Lower lobe of right lung (tissue), 2 donors: ENCODE measurements around the gene STXBP5. TPM values are rescaled to one million over a fixed set of nuclear protein-coding genes. Genes with fewer than 3 reads are reported as not detected.

Experiments used
- ATAC-seq, 2 donors: fragments of 200-7000 bp; cut with Tn5 transposase; one replicate each; pipeline ENCODE4 v1.9.1; 2020 to 2022; ENCODE audit warnings: mild to moderate bottlenecking in 2 of 2, moderate library complexity in 2 of 2
- DNase-seq: peaks from one replicate; pipeline ENCODE4 v3.0.0-alpha.2; 2020
- H3K27ac ChIP-seq: fragments of 200-600 bp; one replicate; pipeline ENCODE4 v1.8.0; 2022
- H3K27me3 ChIP-seq: fragments of 200-600 bp; one replicate; pipeline ENCODE4 v1.8.0; 2022; ENCODE audit warnings: low read depth
- H3K36me3 ChIP-seq: fragments of 200-600 bp; one replicate; pipeline ENCODE4 v1.8.0; 2022; ENCODE audit warnings: mild to moderate bottlenecking
- H3K4me1 ChIP-seq: fragments of 200-600 bp; one replicate; pipeline ENCODE4 v1.8.0; 2022
- H3K4me3 ChIP-seq: fragments of 200-600 bp; one replicate; pipeline ENCODE4 v1.8.0; 2022; ENCODE audit warnings: mild to moderate bottlenecking
- H3K9me3 ChIP-seq: fragments of 200-600 bp; one replicate; pipeline ENCODE4 v1.8.0; 2022
- CTCF ChIP-seq: fragments of 200-600 bp; IDR thresholded peaks from one replicate; pipeline ENCODE4 v1.8.0; 2022; ENCODE audit warnings: antibody characterized with exemption, mild to moderate bottlenecking
- intact Hi-C: fragments of 100-400 bp; cut with DNase I; formaldehyde crosslinking; loops from one replicate; pipeline ENCODE4 v1.11.0; 2022
- total RNA-seq: library from RNA; stranded (reverse); fragmentation: NEBNext Ultra II Directional; extraction: Animal tissue kit (Norgen Biotek cat#: 25700); gene quantifications from one replicate; pipeline ENCODE4 v1.2.1, GENCODE V29; 2021
- donor health status: DM: no; HTN: yes; CAD: no; lungs with severe emphysema.

Gene STXBP5
- total RNA-seq, 1 donor from 2014 or later = 21.2 TPM

GRCh38 chr6:147392917-147393625 lies 188.9 kb downstream of the STXBP5 start:
- H3K4me3 ChIP-seq = no peak overlapping the region
- no peak for TF ChIP-seq CTCF
- no peak for DNase-seq
- no peak for ATAC-seq
- intact Hi-C loops = no loop called here
- H3K27me3 ChIP-seq = no peaks in the 10 kb centered on the region
- no peaks in the 10 kb centered on the region for H3K9me3 ChIP-seq
- no peaks in the 10 kb centered on the region for H3K4me1 ChIP-seq
- no peak overlapping the region for H3K27ac ChIP-seq
- H3K36me3 ChIP-seq = no peaks in the 10 kb centered on the region

GRCh38 chr6:147395158-147395557 lies 190.9 kb downstream of the STXBP5 start:
- ATAC-seq = no peak
- intact Hi-C loops = no loop called here
- Histone ChIP-seq H3K4me1 (no peaks in the 10 kb centered on the region), H3K27ac (no peak overlapping the region), H3K36me3 (no peaks in the 10 kb centered on the region), H3K27me3 (no peaks in the 10 kb centered on the region), H3K4me3 (no peak overlapping the region), H3K9me3 (no peaks in the 10 kb centered on the region)
- no peak for TF ChIP-seq CTCF
- no peak for DNase-seq

- Histone ChIP-seq H3K27me3 (no peaks in the 10 kb centered on the region), H3K9me3 (no peaks in the 10 kb centered on the region), H3K36me3 (no peaks in the 10 kb centered on the region), H3K27ac (no peak overlapping the region), H3K4me3 (no peak overlapping the region), H3K4me1 (no peaks in the 10 kb centered on the region)
- ATAC-seq (no peak), DNase-seq (no peak)
- intact Hi-C loops = no loop called here
- no peak for TF ChIP-seq CTCF
These were observed 193.1 kb downstream of the STXBP5 start for GRCh38 chr6:147397306-147397705.

GRCh38 chr6:147400968-147401367 lies 196.8 kb downstream of the STXBP5 start:
- Histone ChIP-seq H3K9me3 (no peaks in the 10 kb centered on the region), H3K27ac (no peak overlapping the region)

GRCh38 chr6:147401779-147402178 lies 197.6 kb downstream of the STXBP5 start:
- no peak overlapping the region for H3K27ac ChIP-seq
- no peaks in the 10 kb centered on the region for H3K36me3 ChIP-seq
- DNase-seq (no peak), ATAC-seq (peak in 1 of 2 donors; percentile 29)
- no peaks in the 10 kb centered on the region for H3K4me1 ChIP-seq
- H3K4me3 ChIP-seq = no peak overlapping the region
- no peak for TF ChIP-seq CTCF
- H3K27me3 ChIP-seq = no peaks in the 10 kb centered on the region
- intact Hi-C loops = no loop called here
- H3K9me3 ChIP-seq = no peaks in the 10 kb centered on the region

More at GRCh38 chr6:147400968-147401367, 196.8 kb downstream of the STXBP5 start:
- no peak for DNase-seq
- Histone ChIP-seq H3K27me3 (no peaks in the 10 kb centered on the region), H3K4me1 (no peaks in the 10 kb centered on the region), H3K36me3 (no peaks in the 10 kb centered on the region), H3K4me3 (no peak overlapping the region)
- no peak for ATAC-seq
- intact Hi-C loops = no loop called here
- TF ChIP-seq CTCF = no peak
